Omental fat pad (tissue), 4 donors: Measurements from ENCODE around the gene CDK5RAP3. TPM values are rescaled to one million over a fixed set of nuclear protein-coding genes. Genes with fewer than 3 reads are reported as not detected.

ENCODE experiments used
- ATAC-seq: fragments of 150-250 bp; one replicate; pipeline ENCODE4 v1.9.1; 2016; ENCODE audit warnings: mild to moderate bottlenecking, moderate library complexity; ENCODE audit not compliant: low FRiP score
- DNase-seq: peaks from one replicate; pipeline ENCODE4 v3.0.0-alpha.2; 2019; ENCODE audit warnings: low spot score
- CTCF ChIP-seq, 3 donors: fragments of 450-650 bp; IDR thresholded peaks; one replicate each; pipeline ENCODE4 v1.5.1; 2016 to 2017; ENCODE audit warnings: antibody characterized with exemption in 3 of 3, mild to moderate bottlenecking in 3 of 3, moderate library complexity in 2 of 3
- total RNA-seq, 4 donors: library from RNA; depleted of rRNA; stranded (reverse); fragments of >200 nt; gene quantifications; one replicate each; pipeline ENCODE4 v1.1.0, GENCODE V29; 2016

The CDK5RAP3 gene
- total RNA-seq, 4 donors from 2014 or later = 72.4 to 156 (median 100) TPM

- DNase-seq (no peak), ATAC-seq (no peak)
- no peak for TF ChIP-seq CTCF (IDR thresholded peaks at IDR 0.05)
These were observed 8.0 kb upstream of the CDK5RAP3 start for GRCh38 chr17:47962901-47963300.

- ATAC-seq (no peak), DNase-seq (no peak)
- TF ChIP-seq CTCF (IDR thresholded peaks at IDR 0.05) = no peak
These were observed 6.1 kb upstream of the CDK5RAP3 start for GRCh38 chr17:47964856-47965255.

- no peak for TF ChIP-seq CTCF (IDR thresholded peaks at IDR 0.05)
- ATAC-seq (peak; percentile 46), DNase-seq (no peak)
These were observed 4.8 kb upstream of the CDK5RAP3 start for GRCh38 chr17:47966079-47966519.

DNA sequence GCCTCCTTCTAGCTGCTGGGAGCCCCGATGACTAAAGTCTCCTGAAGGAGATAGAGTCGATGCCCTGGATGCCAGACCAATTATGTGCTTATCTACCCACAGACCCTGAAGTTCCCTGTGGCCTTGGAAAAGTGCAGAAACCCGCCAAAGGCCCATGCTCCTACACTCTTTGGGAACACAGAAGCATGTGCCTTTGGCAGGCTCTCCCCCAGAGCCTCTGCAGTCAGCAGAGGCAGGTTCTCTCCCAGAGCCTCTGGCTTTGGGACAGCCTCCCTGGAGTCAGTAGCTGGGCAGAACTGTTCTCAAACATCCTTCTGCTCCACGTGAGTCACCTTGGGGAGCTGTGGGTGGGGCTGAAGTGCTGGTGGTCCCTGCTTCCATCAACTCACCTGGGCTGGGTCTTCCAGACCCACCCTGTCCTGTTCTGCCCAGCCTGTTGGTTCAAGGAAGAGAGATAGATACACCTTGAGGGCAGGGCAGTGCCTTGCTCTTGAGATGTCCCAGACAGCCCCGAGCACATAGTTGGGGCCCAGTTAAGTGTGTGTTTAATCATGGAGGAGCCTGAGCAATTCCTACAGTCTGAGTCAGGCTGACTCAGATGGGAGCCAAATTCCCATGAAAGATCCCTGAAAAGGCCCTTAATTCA, 3.2 kb upstream of the CDK5RAP3 start:
- no peak for ATAC-seq
- no peak for DNase-seq
- no peak for TF ChIP-seq CTCF (IDR thresholded peaks at IDR 0.05)

GRCh38 chr17:47968836-47969235, 2.1 kb upstream of the CDK5RAP3 start:
- ATAC-seq (no peak), DNase-seq (no peak)
- TF ChIP-seq CTCF (IDR thresholded peaks at IDR 0.05) = no peak

DNA sequence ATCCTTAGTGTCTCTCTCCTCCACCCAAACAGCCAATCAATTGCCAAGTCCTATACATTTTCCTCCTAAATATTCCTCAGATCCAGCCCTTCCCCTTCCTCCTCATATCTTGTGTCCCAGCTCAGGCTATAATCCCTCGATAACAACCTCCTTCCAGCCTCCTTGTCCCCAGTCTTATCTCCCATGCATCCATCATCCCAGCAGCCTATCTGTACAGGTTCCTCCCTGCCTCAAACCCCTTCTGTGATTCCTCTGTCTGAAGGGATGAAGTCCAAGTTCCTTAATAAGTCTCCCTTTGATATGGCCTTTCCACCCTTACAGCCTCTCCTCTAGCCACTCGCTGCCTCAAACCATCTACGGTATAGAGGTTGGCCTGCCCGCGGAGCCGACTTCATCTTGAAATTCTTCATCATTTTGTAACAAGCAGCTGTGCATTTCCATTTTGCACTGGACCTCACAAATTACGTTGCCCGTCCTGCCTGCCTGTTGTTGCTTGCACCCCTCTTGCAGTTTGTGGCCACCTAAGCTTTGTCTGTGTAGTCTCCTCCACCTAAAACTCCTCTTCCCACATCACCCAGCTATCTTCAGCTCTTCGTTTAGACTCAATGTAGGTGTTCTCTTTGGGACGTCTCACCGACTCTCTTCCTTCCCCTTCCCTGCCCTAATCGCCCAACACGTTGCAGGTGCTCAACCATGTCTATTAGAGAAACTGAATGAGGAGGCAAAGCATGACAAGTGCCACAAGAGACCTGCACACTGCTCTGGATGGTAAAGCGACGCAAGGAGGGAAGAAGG, 786 bp upstream of the CDK5RAP3 start:
- ATAC-seq = no peak
- no peak for TF ChIP-seq CTCF (IDR thresholded peaks at IDR 0.05)

GRCh38 chr17:47973541-47973940, 2.6 kb downstream of the CDK5RAP3 start:
- no peak for ATAC-seq
- TF ChIP-seq CTCF (IDR thresholded peaks at IDR 0.05) = no peak

More for the DNA sequence above, 786 bp upstream of the CDK5RAP3 start:
- no peak for DNase-seq

More at GRCh38 chr17:47973541-47973940, 2.6 kb downstream of the CDK5RAP3 start:
- no peak for DNase-seq
